RWPE2 (cell line): Measurements from ENCODE around the gene GLT8D2.

Experiments used
- ATAC-seq: fragments of 200-7000 bp; cut with Tn5 transposase; 3 replicates; pipeline ENCODE4 v1.9.1; 2021; ENCODE audit warnings: low read depth
- DNase-seq: peaks from one replicate; pipeline ENCODE4 v3.0.0-alpha.2; 2020; ENCODE audit warnings: low spot score
- H3K27ac ChIP-seq: fragments of 450-650 bp; 2 replicates; pipeline ENCODE4 v1.5.1; 2017; ENCODE audit warnings: mild to moderate bottlenecking; ENCODE audit not compliant: poor library complexity, severe bottlenecking
- H3K27me3 ChIP-seq: fragments of 250-450 bp; sonication (Bioruptor Pico); 2 replicates; pipeline ENCODE4 v1.5.1; 2021; ENCODE audit warnings: mild to moderate bottlenecking, moderate library complexity; ENCODE audit not compliant: insufficient read depth, poor library complexity, severe bottlenecking
- H3K36me3 ChIP-seq: fragments of 250-450 bp; sonication (Bioruptor Pico); 2 replicates; pipeline ENCODE4 v1.5.1; 2020; ENCODE audit warnings: low read depth, mild to moderate bottlenecking, moderate library complexity
- H3K4me1 ChIP-seq: fragments of 250-450 bp; sonication (Bioruptor Pico); 2 replicates; pipeline ENCODE4 v1.5.1; 2021; ENCODE audit warnings: mild to moderate bottlenecking, moderate library complexity; ENCODE audit not compliant: insufficient read depth, poor library complexity, severe bottlenecking
- H3K4me3 ChIP-seq: fragments of 250-450 bp; sonication (Bioruptor Pico); 2 replicates; pipeline ENCODE4 v1.5.1; 2021; ENCODE audit warnings: mild to moderate bottlenecking, moderate library complexity; ENCODE audit not compliant: severe bottlenecking
- H3K9me3 ChIP-seq: fragments of 250-450 bp; sonication (Bioruptor Pico); 2 replicates; pipeline ENCODE4 v1.5.1; 2021; ENCODE audit warnings: mild to moderate bottlenecking, moderate library complexity; ENCODE audit not compliant: severe bottlenecking
- TF ChIP-seq, protein P1 (sequence below): fragments of 450-650 bp; IDR thresholded peaks from one replicate; pipeline ENCODE4 v1.5.1; 2017; ENCODE audit warnings: mild to moderate bottlenecking, moderate library complexity; ENCODE audit not compliant: poor library complexity, severe bottlenecking

GLT8D2 gene

GRCh38 chr12:104012331-104012730 lies 37.7 kb downstream of the GLT8D2 start:
- TF ChIP-seq, protein P1, sequence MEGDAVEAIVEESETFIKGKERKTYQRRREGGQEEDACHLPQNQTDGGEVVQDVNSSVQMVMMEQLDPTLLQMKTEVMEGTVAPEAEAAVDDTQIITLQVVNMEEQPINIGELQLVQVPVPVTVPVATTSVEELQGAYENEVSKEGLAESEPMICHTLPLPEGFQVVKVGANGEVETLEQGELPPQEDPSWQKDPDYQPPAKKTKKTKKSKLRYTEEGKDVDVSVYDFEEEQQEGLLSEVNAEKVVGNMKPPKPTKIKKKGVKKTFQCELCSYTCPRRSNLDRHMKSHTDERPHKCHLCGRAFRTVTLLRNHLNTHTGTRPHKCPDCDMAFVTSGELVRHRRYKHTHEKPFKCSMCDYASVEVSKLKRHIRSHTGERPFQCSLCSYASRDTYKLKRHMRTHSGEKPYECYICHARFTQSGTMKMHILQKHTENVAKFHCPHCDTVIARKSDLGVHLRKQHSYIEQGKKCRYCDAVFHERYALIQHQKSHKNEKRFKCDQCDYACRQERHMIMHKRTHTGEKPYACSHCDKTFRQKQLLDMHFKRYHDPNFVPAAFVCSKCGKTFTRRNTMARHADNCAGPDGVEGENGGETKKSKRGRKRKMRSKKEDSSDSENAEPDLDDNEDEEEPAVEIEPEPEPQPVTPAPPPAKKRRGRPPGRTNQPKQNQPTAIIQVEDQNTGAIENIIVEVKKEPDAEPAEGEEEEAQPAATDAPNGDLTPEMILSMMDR = no peak
- no peaks in the 10 kb centered on the region for H3K36me3 ChIP-seq
- no peak overlapping the region for H3K4me3 ChIP-seq
- no peak overlapping the region for H3K27ac ChIP-seq
- H3K27me3 ChIP-seq = no peaks in the 10 kb centered on the region
- ATAC-seq = no peak
- no peaks in the 10 kb centered on the region for H3K9me3 ChIP-seq
- H3K4me1 ChIP-seq = peaks cover 13% of the 10 kb centered on the region
- no peak for DNase-seq

- Histone ChIP-seq H3K9me3 (no peaks in the 10 kb centered on the region), H3K27me3 (no peaks in the 10 kb centered on the region), H3K4me1 (peaks cover 24% of the 10 kb centered on the region), H3K4me3 (no peak overlapping the region), H3K27ac (peak overlapping the region; percentile 51), H3K36me3 (no peaks in the 10 kb centered on the region)
- TF ChIP-seq, protein P1 = no peak
- DNase-seq = peak; percentile 64
- peak; percentile 90 for ATAC-seq
Measured at GRCh38 chr12:104011253-104011652, 38.7 kb downstream of the GLT8D2 start.

DNA sequence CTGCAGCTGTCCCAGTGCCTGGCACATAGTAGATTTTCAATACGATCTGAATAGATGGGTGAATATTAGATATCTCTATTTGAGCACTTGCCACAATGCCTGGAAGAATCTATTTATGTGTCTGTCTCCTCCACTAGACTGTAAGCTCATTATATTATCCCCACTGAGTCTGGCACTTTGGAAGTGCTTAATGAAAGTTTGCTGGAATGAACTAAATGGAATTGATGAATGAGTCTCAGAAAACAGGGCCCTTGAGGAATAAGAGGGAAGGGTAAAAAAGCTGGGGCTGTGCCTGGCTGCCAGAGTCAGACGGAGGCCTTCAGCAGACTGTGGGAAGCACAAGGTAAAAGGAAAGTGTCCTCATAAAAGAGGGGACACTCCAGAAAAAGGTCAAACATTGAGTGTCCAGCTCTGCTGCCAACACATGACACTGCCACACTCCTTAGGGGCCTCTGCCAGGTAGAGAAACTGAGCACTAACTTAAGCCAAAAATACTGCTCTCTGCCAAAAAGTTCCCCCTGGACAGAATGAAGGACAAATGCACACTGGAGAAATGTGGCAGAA lies 39.3 kb downstream of the GLT8D2 start:
- TF ChIP-seq, protein P1 = no peak
- ATAC-seq (no peak), DNase-seq (no peak)
- H3K4me3 ChIP-seq = no peak overlapping the region
- H3K27ac ChIP-seq = peak overlapping the region; percentile 51
- no peaks in the 10 kb centered on the region for H3K36me3 ChIP-seq
- H3K9me3 ChIP-seq = no peaks in the 10 kb centered on the region
- H3K27me3 ChIP-seq = no peaks in the 10 kb centered on the region
- peaks cover 24% of the 10 kb centered on the region for H3K4me1 ChIP-seq

- DNase-seq (no peak), ATAC-seq (no peak)
- Histone ChIP-seq H3K4me3 (no peak overlapping the region), H3K27me3 (no peaks in the 10 kb centered on the region), H3K36me3 (no peaks in the 10 kb centered on the region), H3K27ac (peak overlapping the region; percentile 51), H3K9me3 (no peaks in the 10 kb centered on the region), H3K4me1 (peaks cover 24% of the 10 kb centered on the region)
- TF ChIP-seq, protein P1 = no peak
Measured at GRCh38 chr12:104010121-104010520, 39.9 kb downstream of the GLT8D2 start.

- ATAC-seq (peak; percentile 86), DNase-seq (no peak)
- no peaks in the 10 kb centered on the region for H3K9me3 ChIP-seq
- no peaks in the 10 kb centered on the region for H3K36me3 ChIP-seq
- H3K27me3 ChIP-seq = no peaks in the 10 kb centered on the region
- TF ChIP-seq, protein P1 = no peak
- H3K4me3 ChIP-seq = no peak overlapping the region
- peaks cover 24% of the 10 kb centered on the region for H3K4me1 ChIP-seq
- peak overlapping the region; percentile 32 for H3K27ac ChIP-seq
Measured at GRCh38 chr12:104006929-104007328, 43.1 kb downstream of the GLT8D2 start.
